Activated CD4-positive, alpha-beta T cell treated with anti-CD3 and anti-CD28 coated beads, Interleukin-2, amount 10 ng/mL, durations not matched to agents 24 days and 14 days (primary cell): ENCODE data around the gene SNCG. TPM values are rescaled to one million over a fixed set of nuclear protein-coding genes. Genes with fewer than 3 reads are reported as not detected.

ENCODE experiments used
- DNase-seq: peaks from one replicate; pipeline ENCODE4 v3.0.0; 2022
- H3K27ac Mint-ChIP-seq: one replicate; pipeline ENCODE4 v1.8.0; 2022; ENCODE audit warnings: mild to moderate bottlenecking, mixed read lengths
- H3K27me3 Mint-ChIP-seq: one replicate; pipeline ENCODE4 v1.8.0; 2022; ENCODE audit warnings: mixed read lengths
- H3K36me3 Mint-ChIP-seq: one replicate; pipeline ENCODE4 v1.8.0; 2022; ENCODE audit warnings: low read depth, mild to moderate bottlenecking, mixed read lengths
- H3K4me1 Mint-ChIP-seq: one replicate; pipeline ENCODE4 v1.8.0; 2021; ENCODE audit warnings: mixed read lengths
- H3K4me3 Mint-ChIP-seq: one replicate; pipeline ENCODE4 v1.8.0; 2022; ENCODE audit warnings: mild to moderate bottlenecking, moderate library complexity, mixed read lengths
- H3K9me3 Mint-ChIP-seq: one replicate; pipeline ENCODE4 v1.8.0; 2021; ENCODE audit warnings: mixed read lengths
- intact Hi-C: fragments of 100-400 bp; cut with micrococcal nuclease; formaldehyde crosslinking; loops from one replicate; pipeline ENCODE4 v1.15.1; 2023
- total RNA-seq: library from RNA; stranded (reverse); gene quantifications from 2 replicates; pipeline ENCODE4 v1.2.3, GENCODE V29; 2022

Gene SNCG
- total RNA-seq, 1 donor from 2014 or later = 0.44 TPM

DNA sequence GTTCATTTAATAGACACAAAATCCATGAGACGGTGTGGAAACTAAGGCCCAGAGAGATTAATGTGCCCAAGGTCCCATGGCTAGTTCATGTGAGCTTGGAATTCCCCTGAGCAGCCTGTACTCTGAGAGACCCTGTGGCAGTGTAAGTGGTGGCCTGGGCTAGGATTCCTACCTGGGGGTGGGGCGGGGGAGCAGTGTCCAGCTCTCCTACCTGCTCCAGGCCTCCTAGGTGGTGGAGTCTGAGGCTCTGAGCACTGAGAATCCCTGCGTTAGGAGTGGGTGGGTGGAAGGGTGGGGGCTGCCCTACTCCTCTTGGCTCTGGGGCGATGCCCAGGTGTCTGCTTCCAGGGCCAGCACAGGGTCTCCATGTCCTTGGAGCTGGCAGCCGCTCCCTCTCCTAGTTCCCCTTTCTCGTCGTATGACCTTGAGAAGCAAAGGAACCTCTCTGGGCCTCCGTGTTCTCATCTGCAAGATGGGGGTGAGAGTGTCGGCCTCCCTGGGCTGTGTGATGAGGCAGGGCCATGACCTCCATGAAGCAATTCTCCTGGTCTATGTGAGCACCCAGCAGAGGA is 2.5 kb downstream of the SNCG start:
- Mint-ChIP-seq H3K36me3 (no peaks in the 10 kb centered on the region), H3K27ac (no peak overlapping the region), H3K4me1 (peaks cover 7% of the 10 kb centered on the region), H3K4me3 (no peak overlapping the region), H3K9me3 (no peaks in the 10 kb centered on the region), H3K27me3 (peaks cover 1% of the 10 kb centered on the region)
- intact Hi-C loops = loop anchor here (2.0 kb wide), 1 partner anchor 272 kb away; no protein-coding TSS in a partner anchor
- no peak for DNase-seq

DNA sequence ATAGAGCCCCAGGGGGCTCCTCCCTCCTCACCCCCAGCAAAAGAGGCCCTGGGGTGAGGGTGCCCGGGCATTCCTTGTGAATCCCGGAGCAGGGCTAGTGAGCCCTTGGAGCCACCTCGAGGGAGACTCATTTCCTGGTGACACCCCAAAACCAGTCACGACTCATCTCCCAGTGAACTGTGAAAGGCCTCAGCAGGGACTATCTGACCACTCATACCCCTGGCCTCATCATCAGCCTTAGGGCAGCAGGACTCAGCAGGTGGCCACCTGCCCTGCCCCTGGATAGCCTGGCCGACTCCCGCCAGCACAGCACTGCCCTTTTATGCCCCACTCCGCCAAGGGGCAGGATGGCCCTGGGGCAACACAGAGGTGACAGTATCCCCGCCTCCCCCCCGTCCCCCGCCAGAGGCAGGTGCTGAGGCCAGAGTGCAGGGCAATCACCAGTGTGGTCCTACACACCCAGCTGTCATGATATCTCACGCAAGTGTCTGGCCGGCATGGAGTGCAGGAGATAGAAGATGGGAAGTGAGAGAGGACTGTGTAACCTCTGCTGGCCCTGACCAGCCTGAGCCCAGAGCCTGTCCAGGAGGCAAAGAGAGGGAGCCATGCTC is 3.2 kb downstream of the SNCG start:
- Mint-ChIP-seq H3K27me3 (peaks cover 1% of the 10 kb centered on the region), H3K36me3 (no peaks in the 10 kb centered on the region), H3K4me3 (no peak overlapping the region), H3K9me3 (no peaks in the 10 kb centered on the region), H3K27ac (no peak overlapping the region), H3K4me1 (peaks cover 13% of the 10 kb centered on the region)
- intact Hi-C loops = loop anchor here (2.0 kb wide), 1 partner anchor 273 kb away; no protein-coding TSS in a partner anchor
- DNase-seq = no peak

DNA sequence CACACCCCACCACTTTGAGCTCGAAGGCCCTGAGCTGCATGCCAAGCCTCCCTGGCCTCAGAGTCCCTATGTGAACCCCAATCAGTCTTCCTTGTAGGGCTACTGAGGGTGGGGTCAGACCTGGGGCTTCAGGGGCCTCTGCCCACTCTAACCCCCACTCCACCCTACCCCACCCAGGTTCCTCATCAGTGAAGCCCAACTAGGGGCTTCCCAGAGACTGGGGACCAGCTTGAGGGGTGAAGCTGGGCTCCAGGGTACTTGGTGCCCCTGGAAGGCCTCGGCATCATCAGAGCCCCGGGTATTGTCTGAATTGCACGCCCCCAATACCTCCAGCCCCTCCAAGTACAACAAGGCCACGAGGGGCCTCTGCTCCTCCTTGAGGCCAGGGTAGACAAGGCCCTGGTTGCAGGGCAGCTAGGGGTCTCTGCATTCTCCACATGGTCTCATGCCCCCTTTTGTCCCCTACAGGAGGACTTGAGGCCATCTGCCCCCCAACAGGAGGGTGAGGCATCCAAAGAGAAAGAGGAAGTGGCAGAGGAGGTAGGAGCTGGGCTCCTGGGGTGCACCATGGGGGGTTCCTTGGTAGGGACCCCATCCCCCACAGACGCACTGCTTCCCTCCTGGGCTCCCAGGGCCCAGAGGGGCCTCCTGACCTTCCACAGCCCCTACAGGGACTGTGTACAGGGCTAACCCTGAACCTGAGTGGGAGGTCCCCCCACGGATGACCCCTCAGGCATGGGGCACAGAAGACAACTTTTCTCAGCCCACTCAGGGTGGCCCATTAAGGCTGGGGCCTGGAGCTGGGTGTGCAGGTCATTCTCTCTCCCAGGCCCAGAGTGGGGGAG is 4.0 kb downstream of the SNCG start:
- H3K27me3 Mint-ChIP-seq = peaks cover 1% of the 10 kb centered on the region
- no peaks in the 10 kb centered on the region for H3K36me3 Mint-ChIP-seq
- peaks cover 14% of the 10 kb centered on the region for H3K4me1 Mint-ChIP-seq
- H3K27ac Mint-ChIP-seq = no peak overlapping the region
- no peak overlapping the region for H3K4me3 Mint-ChIP-seq
- H3K9me3 Mint-ChIP-seq = no peaks in the 10 kb centered on the region
- no peak for DNase-seq
- intact Hi-C loops = no loop called here

GRCh38 chr10:86962981-86963310 is 4.5 kb downstream of the SNCG start:
- Mint-ChIP-seq H3K27me3 (peaks cover 4% of the 10 kb centered on the region), H3K9me3 (no peaks in the 10 kb centered on the region), H3K4me1 (peaks cover 16% of the 10 kb centered on the region), H3K27ac (no peak overlapping the region), H3K36me3 (no peaks in the 10 kb centered on the region), H3K4me3 (no peak overlapping the region)
- intact Hi-C loops = no loop called here
- DNase-seq = no peak

DNA sequence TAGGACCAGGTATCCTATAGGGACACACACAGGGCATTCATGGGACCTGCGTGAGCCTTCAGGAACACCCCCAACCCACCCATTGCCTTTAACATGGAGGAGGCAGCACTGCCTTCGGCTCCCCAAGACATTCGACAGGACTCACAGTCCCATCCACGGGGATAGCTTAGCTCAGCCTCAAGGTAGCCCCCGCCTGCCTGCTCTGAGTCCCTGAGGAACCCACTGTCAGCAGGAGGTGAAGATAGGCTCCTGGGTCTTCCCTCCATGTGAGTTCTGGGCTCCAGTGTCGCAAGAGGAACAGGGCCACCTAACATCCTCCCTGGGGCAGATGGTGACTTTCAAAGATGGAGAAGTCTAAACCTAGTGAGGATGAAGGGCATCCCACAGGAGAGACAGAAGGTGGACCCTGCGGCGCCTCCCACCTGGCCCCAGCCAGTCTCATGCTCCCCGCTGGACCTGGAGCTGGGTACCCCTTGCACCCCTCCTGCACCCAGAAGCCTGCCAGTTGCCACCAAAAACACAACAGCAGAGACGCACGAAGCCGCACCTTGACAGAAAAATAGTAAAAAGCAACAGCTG is 5.0 kb downstream of the SNCG start:
- intact Hi-C loops = no loop called here
- H3K27me3 Mint-ChIP-seq = peaks cover 5% of the 10 kb centered on the region
- H3K36me3 Mint-ChIP-seq = no peaks in the 10 kb centered on the region
- H3K4me1 Mint-ChIP-seq = peaks cover 16% of the 10 kb centered on the region
- DNase-seq = no peak
- no peak overlapping the region for H3K27ac Mint-ChIP-seq
- H3K9me3 Mint-ChIP-seq = no peaks in the 10 kb centered on the region
- no peak overlapping the region for H3K4me3 Mint-ChIP-seq

- DNase-seq = no peak
- Mint-ChIP-seq H3K27ac (no peak overlapping the region), H3K4me3 (no peak overlapping the region), H3K4me1 (peaks cover 16% of the 10 kb centered on the region), H3K36me3 (no peaks in the 10 kb centered on the region), H3K9me3 (no peaks in the 10 kb centered on the region), H3K27me3 (peaks cover 9% of the 10 kb centered on the region)
- intact Hi-C loops = no loop called here
Observed at GRCh38 chr10:86964061-86964846, 5.9 kb downstream of the SNCG start.

- Mint-ChIP-seq H3K9me3 (no peaks in the 10 kb centered on the region), H3K4me3 (no peak overlapping the region), H3K27ac (no peak overlapping the region), H3K27me3 (peaks cover 14% of the 10 kb centered on the region), H3K4me1 (peaks cover 16% of the 10 kb centered on the region), H3K36me3 (no peaks in the 10 kb centered on the region)
- no peak for DNase-seq
- intact Hi-C loops = no loop called here
Observed at GRCh38 chr10:86964847-86965190, 6.4 kb downstream of the SNCG start.

GRCh38 chr10:86965986-86966654 is 7.7 kb downstream of the SNCG start:
- Mint-ChIP-seq H3K27me3 (peaks cover 19% of the 10 kb centered on the region), H3K4me1 (peaks cover 18% of the 10 kb centered on the region), H3K36me3 (no peaks in the 10 kb centered on the region), H3K4me3 (peak overlapping the region; percentile 59), H3K9me3 (no peaks in the 10 kb centered on the region), H3K27ac (peak overlapping the region; percentile 75)
- no peak for DNase-seq
- intact Hi-C loops = loop anchor here (2.0 kb wide), 1 partner anchor 27 kb away; no protein-coding TSS in a partner anchor

- H3K27me3 Mint-ChIP-seq = peaks cover 25% of the 10 kb centered on the region
- intact Hi-C loops = loop anchor here (2.0 kb wide), 1 partner anchor 29 kb away; no protein-coding TSS in a partner anchor
- H3K9me3 Mint-ChIP-seq = no peaks in the 10 kb centered on the region
- no peak overlapping the region for H3K27ac Mint-ChIP-seq
- H3K4me3 Mint-ChIP-seq = no peak overlapping the region
- peaks cover 23% of the 10 kb centered on the region for H3K4me1 Mint-ChIP-seq
- no peak for DNase-seq
- H3K36me3 Mint-ChIP-seq = no peaks in the 10 kb centered on the region
Observed at GRCh38 chr10:86967481-86967941, 9.1 kb downstream of the SNCG start.

- no peak within 1 kb of the TSS for H3K4me3 Mint-ChIP-seq
- no peaks in the 10 kb centered on the region for H3K36me3 Mint-ChIP-seq
- H3K27ac Mint-ChIP-seq = no peak within 1 kb of the TSS
- peaks cover 23% of the 10 kb centered on the region for H3K4me1 Mint-ChIP-seq
- H3K9me3 Mint-ChIP-seq = no peaks in the 10 kb centered on the region
- peaks cover 34% of the 10 kb centered on the region for H3K27me3 Mint-ChIP-seq
- no peak for DNase-seq
- intact Hi-C loops = no loop called here
Observed at GRCh38 chr10:86968271-86968993, 10.0 kb downstream of the SNCG start, which contains the start of gene ADIRF. TSS of gene ADIRF (plus strand) at chr10:86968482. CDS start at chr10:86968545, 63 bp downstream.

DNA sequence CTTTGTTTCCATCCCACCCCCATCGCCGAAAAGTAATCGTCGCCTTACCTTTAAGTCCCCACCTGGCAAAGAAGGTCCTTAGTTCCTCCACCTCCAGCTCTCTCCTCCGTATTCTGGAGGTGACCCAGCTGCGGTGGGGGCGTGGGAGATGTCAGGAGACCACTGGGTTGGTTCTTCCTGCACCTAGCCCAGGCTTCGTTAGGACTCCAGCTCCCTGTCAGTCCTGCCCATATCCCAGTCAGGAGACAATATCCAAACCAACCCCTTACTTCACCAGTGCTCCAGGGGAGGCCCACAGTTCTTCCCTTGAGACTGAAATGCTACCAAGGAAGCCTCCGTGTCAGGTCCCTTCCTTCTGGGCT is 10.6 kb downstream of the SNCG start:
- no peak for DNase-seq
- peaks cover 23% of the 10 kb centered on the region for H3K4me1 Mint-ChIP-seq
- H3K4me3 Mint-ChIP-seq = no peak overlapping the region
- H3K27me3 Mint-ChIP-seq = peaks cover 35% of the 10 kb centered on the region
- H3K36me3 Mint-ChIP-seq = no peaks in the 10 kb centered on the region
- H3K27ac Mint-ChIP-seq = no peak overlapping the region
- H3K9me3 Mint-ChIP-seq = no peaks in the 10 kb centered on the region
- intact Hi-C loops = no loop called here

GRCh38 chr10:86969421-86970041 is 11.1 kb downstream of the SNCG start:
- no peaks in the 10 kb centered on the region for H3K36me3 Mint-ChIP-seq
- no peaks in the 10 kb centered on the region for H3K9me3 Mint-ChIP-seq
- no peak for DNase-seq
- intact Hi-C loops = loop anchor here (2.0 kb wide), 1 partner anchor 125 kb away; the partner anchor contains the start of genes GLUD1 and SHLD2
- peak overlapping the region; percentile 20 for H3K4me3 Mint-ChIP-seq
- H3K4me1 Mint-ChIP-seq = peaks cover 23% of the 10 kb centered on the region
- H3K27me3 Mint-ChIP-seq = peaks cover 35% of the 10 kb centered on the region
- H3K27ac Mint-ChIP-seq = no peak overlapping the region
